ENCODE results near the gene ARFGAP1. TPM values are rescaled to one million over a fixed set of nuclear protein-coding genes. Genes with fewer than 3 reads are reported as not detected.

The ARFGAP1 gene
- total RNA-seq, 1 experiment from 2014 or later, result 127 TPM

DNA sequence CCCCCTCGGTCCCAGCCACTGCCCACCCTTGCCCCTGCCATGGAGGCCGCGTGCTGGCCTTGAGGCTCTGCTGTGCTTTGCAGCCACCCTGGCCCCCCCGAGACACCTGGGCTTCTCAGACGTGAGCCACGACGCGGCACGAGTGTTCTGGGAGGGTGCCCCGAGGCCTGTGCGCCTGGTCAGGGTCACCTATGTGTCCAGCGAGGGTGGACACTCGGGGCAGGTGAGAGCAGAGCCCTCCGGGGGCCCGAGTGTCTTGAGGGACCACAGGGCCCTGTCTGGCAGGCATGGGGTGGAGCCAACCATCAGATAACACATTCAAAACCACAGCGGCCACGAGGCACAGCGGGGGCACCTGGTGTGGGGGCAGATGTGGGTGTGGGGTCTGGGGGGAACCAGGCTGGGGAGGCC, 39.2 kb downstream of the ARFGAP1 start:
- CTCF ChIA-PET, result no interaction called here
- intact Hi-C loops (cut with micrococcal nuclease; ENCODE audit: unreplicated experiment), result no loop called here

DNA sequence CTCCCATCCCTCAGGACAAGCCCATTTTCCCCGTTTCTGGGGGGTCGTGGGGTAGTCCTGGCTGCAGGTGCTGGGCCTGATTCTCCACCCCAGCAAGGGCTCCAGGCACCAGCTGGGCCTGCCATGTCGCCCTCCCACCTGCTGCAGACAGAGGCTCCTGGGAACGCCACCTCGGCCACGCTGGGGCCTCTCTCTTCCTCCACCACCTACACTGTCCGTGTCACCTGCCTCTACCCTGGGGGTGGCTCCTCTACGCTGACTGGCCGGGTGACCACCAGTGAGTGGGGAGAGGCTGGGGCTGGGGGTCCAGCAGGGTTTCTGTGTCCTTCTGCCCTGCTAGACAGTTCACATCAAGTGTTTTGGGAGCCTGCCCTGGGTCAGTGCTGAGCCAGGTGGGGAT, 39.7 kb downstream of the ARFGAP1 start:
- no peak overlapping the region for H3K4me3 Mint-ChIP-seq (ENCODE audit: low read depth, unreplicated experiment)
- H3K36me3 Mint-ChIP-seq (ENCODE audit: insufficient read depth, unreplicated experiment), result peaks cover 9% of the 10 kb centered on the region
- H3K27me3 Mint-ChIP-seq (ENCODE audit: unreplicated experiment), result peaks cover 100% of the 10 kb centered on the region
- no peak overlapping the region for H3K27ac Mint-ChIP-seq (ENCODE audit: unreplicated experiment)
- H3K9me3 Mint-ChIP-seq (ENCODE audit: low read depth, unreplicated experiment), result no peaks in the 10 kb centered on the region
- CTCF ChIA-PET, result interaction anchor here (0.6 kb wide), 1 partner anchor 188 kb away, joined by 5 read pairs; no protein-coding TSS in a partner anchor
- intact Hi-C loops (cut with micrococcal nuclease; ENCODE audit: unreplicated experiment), result no loop called here
- no peak for DNase-seq
- H3K4me1 Mint-ChIP-seq (ENCODE audit: low read depth, unreplicated experiment), result no peaks in the 10 kb centered on the region
- no TSS peak for BruUV-seq (replicated peaks)
- no peak for TF ChIP-seq CTCF (IDR thresholded peaks at IDR 0.05; ENCODE audit: unreplicated experiment)

More for the DNA sequence above, 39.2 kb downstream of the ARFGAP1 start:
- TF ChIP-seq CTCF (IDR thresholded peaks at IDR 0.05; ENCODE audit: unreplicated experiment), result no peak
- no peak for DNase-seq
- H3K4me1 Mint-ChIP-seq (ENCODE audit: low read depth, unreplicated experiment), result no peaks in the 10 kb centered on the region
- peaks cover 100% of the 10 kb centered on the region for H3K27me3 Mint-ChIP-seq (ENCODE audit: unreplicated experiment)
- H3K27ac Mint-ChIP-seq (ENCODE audit: unreplicated experiment), result no peak overlapping the region
- H3K4me3 Mint-ChIP-seq (ENCODE audit: low read depth, unreplicated experiment), result no peak overlapping the region
- H3K9me3 Mint-ChIP-seq (ENCODE audit: low read depth, unreplicated experiment), result no peaks in the 10 kb centered on the region
- no TSS peak for BruUV-seq (replicated peaks)
- H3K36me3 Mint-ChIP-seq (ENCODE audit: insufficient read depth, unreplicated experiment), result peaks cover 9% of the 10 kb centered on the region

GRCh38 chr20:63312690-63313348, 40.2 kb downstream of the ARFGAP1 start:
- intact Hi-C loops (cut with micrococcal nuclease; ENCODE audit: unreplicated experiment), result no loop called here
- peaks cover 9% of the 10 kb centered on the region for H3K36me3 Mint-ChIP-seq (ENCODE audit: insufficient read depth, unreplicated experiment)
- H3K9me3 Mint-ChIP-seq (ENCODE audit: low read depth, unreplicated experiment), result no peaks in the 10 kb centered on the region
- H3K4me1 Mint-ChIP-seq (ENCODE audit: low read depth, unreplicated experiment), result no peaks in the 10 kb centered on the region
- CTCF ChIA-PET, result interaction anchor here (0.6 to 0.7 kb wide), 2 partner anchors 18 to 188 kb away, joined by 3 to 5 read pairs; no protein-coding TSS in a partner anchor
- DNase-seq, result no peak
- no peak overlapping the region for H3K27ac Mint-ChIP-seq (ENCODE audit: unreplicated experiment)
- H3K27me3 Mint-ChIP-seq (ENCODE audit: unreplicated experiment), result peaks cover 100% of the 10 kb centered on the region
- H3K4me3 Mint-ChIP-seq (ENCODE audit: low read depth, unreplicated experiment), result no peak overlapping the region
- TF ChIP-seq CTCF (IDR thresholded peaks at IDR 0.05; ENCODE audit: unreplicated experiment), result peak; percentile 12
- BruUV-seq (replicated peaks), result no TSS peak

- H3K36me3 Mint-ChIP-seq (ENCODE audit: insufficient read depth, unreplicated experiment), result peaks cover 9% of the 10 kb centered on the region
- H3K9me3 Mint-ChIP-seq (ENCODE audit: low read depth, unreplicated experiment), result no peaks in the 10 kb centered on the region
- no TSS peak for BruUV-seq (replicated peaks)
- intact Hi-C loops (cut with micrococcal nuclease; ENCODE audit: unreplicated experiment), result no loop called here
- DNase-seq, result no peak
- H3K27me3 Mint-ChIP-seq (ENCODE audit: unreplicated experiment), result peaks cover 100% of the 10 kb centered on the region
- CTCF ChIA-PET, result interaction anchor here (0.7 kb wide), 1 partner anchor 17 kb away, joined by 3 read pairs; no protein-coding TSS in a partner anchor
- H3K4me1 Mint-ChIP-seq (ENCODE audit: low read depth, unreplicated experiment), result no peaks in the 10 kb centered on the region
- no peak overlapping the region for H3K27ac Mint-ChIP-seq (ENCODE audit: unreplicated experiment)
- H3K4me3 Mint-ChIP-seq (ENCODE audit: low read depth, unreplicated experiment), result no peak overlapping the region
- peak; percentile 27 for TF ChIP-seq CTCF (IDR thresholded peaks at IDR 0.05; ENCODE audit: unreplicated experiment)
Observed at GRCh38 chr20:63313349-63314014, 40.9 kb downstream of the ARFGAP1 start.

Data from Calu3 (cell line).